Measurements from ENCODE around the gene TAGLN. TPM values are rescaled to one million over a fixed set of nuclear protein-coding genes. Genes with fewer than 3 reads are reported as not detected.

TAGLN gene
- total RNA-seq, 2 experiments from 2014 or later = 2.0 to 2.5 TPM

- H3K36me3 Mint-ChIP-seq (ENCODE audit: low read depth) = peaks cover 25% of the 10 kb centered on the region
- no peaks in the 10 kb centered on the region for H3K27me3 Mint-ChIP-seq
- TF ChIP-seq, protein P1, sequence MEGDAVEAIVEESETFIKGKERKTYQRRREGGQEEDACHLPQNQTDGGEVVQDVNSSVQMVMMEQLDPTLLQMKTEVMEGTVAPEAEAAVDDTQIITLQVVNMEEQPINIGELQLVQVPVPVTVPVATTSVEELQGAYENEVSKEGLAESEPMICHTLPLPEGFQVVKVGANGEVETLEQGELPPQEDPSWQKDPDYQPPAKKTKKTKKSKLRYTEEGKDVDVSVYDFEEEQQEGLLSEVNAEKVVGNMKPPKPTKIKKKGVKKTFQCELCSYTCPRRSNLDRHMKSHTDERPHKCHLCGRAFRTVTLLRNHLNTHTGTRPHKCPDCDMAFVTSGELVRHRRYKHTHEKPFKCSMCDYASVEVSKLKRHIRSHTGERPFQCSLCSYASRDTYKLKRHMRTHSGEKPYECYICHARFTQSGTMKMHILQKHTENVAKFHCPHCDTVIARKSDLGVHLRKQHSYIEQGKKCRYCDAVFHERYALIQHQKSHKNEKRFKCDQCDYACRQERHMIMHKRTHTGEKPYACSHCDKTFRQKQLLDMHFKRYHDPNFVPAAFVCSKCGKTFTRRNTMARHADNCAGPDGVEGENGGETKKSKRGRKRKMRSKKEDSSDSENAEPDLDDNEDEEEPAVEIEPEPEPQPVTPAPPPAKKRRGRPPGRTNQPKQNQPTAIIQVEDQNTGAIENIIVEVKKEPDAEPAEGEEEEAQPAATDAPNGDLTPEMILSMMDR (IDR thresholded peaks at IDR 0.05) = no peak
- POLR2A ChIA-PET = no interaction called here
- ATAC-seq (no peak), DNase-seq (no peak)
- H3K27ac Mint-ChIP-seq = no peak overlapping the region
- H3K4me1 Mint-ChIP-seq (ENCODE audit: low read depth) = no peaks in the 10 kb centered on the region
- H3K9me3 Mint-ChIP-seq = no peaks in the 10 kb centered on the region
- CTCF ChIA-PET = no interaction called here
- intact Hi-C loops (cut with micrococcal nuclease) = no loop called here
- no peak overlapping the region for H3K4me3 Mint-ChIP-seq
Measured at GRCh38 chr11:117248341-117248740, 49.2 kb downstream of the TAGLN start.

GRCh38 chr11:117249571-117249970 is 50.4 kb downstream of the TAGLN start:
- H3K27me3 Mint-ChIP-seq = no peaks in the 10 kb centered on the region
- no peak overlapping the region for H3K4me3 Mint-ChIP-seq
- H3K4me1 Mint-ChIP-seq (ENCODE audit: low read depth) = no peaks in the 10 kb centered on the region
- no peak for ATAC-seq
- no peak overlapping the region for H3K27ac Mint-ChIP-seq
- peaks cover 25% of the 10 kb centered on the region for H3K36me3 Mint-ChIP-seq (ENCODE audit: low read depth)
- CTCF ChIA-PET = no interaction called here
- POLR2A ChIA-PET = no interaction called here
- TF ChIP-seq, protein P1 (IDR thresholded peaks at IDR 0.05) = no peak
- intact Hi-C loops (cut with micrococcal nuclease) = no loop called here
- DNase-seq = no peak
- no peaks in the 10 kb centered on the region for H3K9me3 Mint-ChIP-seq

- H3K4me3 Mint-ChIP-seq = no peak overlapping the region
- TF ChIP-seq, protein P1 (IDR thresholded peaks at IDR 0.05) = no peak
- CTCF ChIA-PET = no interaction called here
- H3K4me1 Mint-ChIP-seq (ENCODE audit: low read depth) = peaks cover 4% of the 10 kb centered on the region
- H3K27ac Mint-ChIP-seq = no peak overlapping the region
- ATAC-seq (no peak), DNase-seq (no peak)
- no peaks in the 10 kb centered on the region for H3K9me3 Mint-ChIP-seq
- H3K36me3 Mint-ChIP-seq (ENCODE audit: low read depth) = peaks cover 23% of the 10 kb centered on the region
- POLR2A ChIA-PET = no interaction called here
- intact Hi-C loops (cut with micrococcal nuclease) = no loop called here
- no peaks in the 10 kb centered on the region for H3K27me3 Mint-ChIP-seq
Measured at GRCh38 chr11:117251506-117251905, 52.3 kb downstream of the TAGLN start.

- Mint-ChIP-seq H3K4me1 (ENCODE audit: low read depth) (peaks cover 4% of the 10 kb centered on the region), H3K9me3 (no peaks in the 10 kb centered on the region), H3K27ac (no peak overlapping the region), H3K36me3 (ENCODE audit: low read depth) (peaks cover 16% of the 10 kb centered on the region), H3K27me3 (no peaks in the 10 kb centered on the region), H3K4me3 (no peak overlapping the region)
- ChIA-PET POLR2A (no interaction called here), CTCF (no interaction called here)
- intact Hi-C loops (cut with micrococcal nuclease) = no loop called here
- TF ChIP-seq, protein P1 (IDR thresholded peaks at IDR 0.05) = no peak
- ATAC-seq (no peak), DNase-seq (no peak)
Measured at GRCh38 chr11:117255966-117256365, 56.8 kb downstream of the TAGLN start.

GRCh38 chr11:117256573-117256972 is 57.4 kb downstream of the TAGLN start:
- ChIA-PET POLR2A (no interaction called here), CTCF (no interaction called here)
- Mint-ChIP-seq H3K9me3 (no peaks in the 10 kb centered on the region), H3K4me3 (no peak overlapping the region), H3K36me3 (ENCODE audit: low read depth) (peaks cover 16% of the 10 kb centered on the region), H3K27ac (no peak overlapping the region), H3K4me1 (ENCODE audit: low read depth) (peaks cover 4% of the 10 kb centered on the region), H3K27me3 (no peaks in the 10 kb centered on the region)
- DNase-seq (no peak), ATAC-seq (no peak)
- TF ChIP-seq, protein P1 (IDR thresholded peaks at IDR 0.05) = no peak
- intact Hi-C loops (cut with micrococcal nuclease) = no loop called here

Other genes starting within 250 kb of the TAGLN start
- 10 to 100 TPM; 18.7 to 24.1 TPM for gene SIK3, start 100.9 kb upstream of the TAGLN start, total RNA-seq
- gene PAFAH1B2, start 55.1 kb upstream of the TAGLN start, total RNA-seq = 10 to 100 TPM; 50.0 to 50.2 TPM
- gene SIDT2, start 20.6 kb upstream of the TAGLN start, total RNA-seq = 10 to 100 TPM; 16.6 to 17.3 TPM
- 100 to 1,000 TPM in 1 of 2 experiments, 10 to 100 TPM in 1; 98.8 to 107 TPM for gene PCSK7, start 32.7 kb downstream of the TAGLN start, total RNA-seq
- 10 to 100 TPM; 14.7 to 18.3 TPM for gene RNF214, start 33.3 kb downstream of the TAGLN start, total RNA-seq
- gene BACE1-AS, start 92.0 kb downstream of the TAGLN start, total RNA-seq = 1 to 10 TPM; 3.2 to 4.0 TPM
- 1 to 10 TPM in 1 of 2 experiments, under 1 TPM in 1; 0.97 to 1.5 TPM for gene BACE1, start 116.9 kb downstream of the TAGLN start, total RNA-seq
- gene CEP164, start 128.5 kb downstream of the TAGLN start, total RNA-seq = 10 to 100 TPM; 24.0 to 25.5 TPM

Data from activated CD8-positive, alpha-beta T cell treated with anti-CD3 and anti-CD28 coated beads for 36 hours (primary cell).